ENCODE measurements around the gene PPFIA1.
A peak's percentile ranks its signal among the peaks of the same experiment; 100 is the strongest.

The PPFIA1 gene

GRCh38 chr11:70303070-70303469, 32.6 kb downstream of the PPFIA1 start:
- DNase-seq, result no peak
- Histone ChIP-seq H4K8ac (ENCODE audit: low read depth, low read length) (no peak overlapping the region), H3K79me1 (ENCODE audit: low read length) (no peaks in the 10 kb centered on the region), H3K27me3 (ENCODE audit: insufficient read depth, low read length) (no peaks in the 10 kb centered on the region), H3K9me3 (ENCODE audit: insufficient read depth, low read depth, low read length) (no peaks in the 10 kb centered on the region), H3K4ac (ENCODE audit: low read depth, low read length) (no peak overlapping the region), H2BK12ac (ENCODE audit: low read length) (no peak overlapping the region), H3K27ac (ENCODE audit: low read depth, low read length) (no peak overlapping the region), H3K4me2 (ENCODE audit: low read length) (no peak overlapping the region), H3K9ac (ENCODE audit: low read length) (no peak overlapping the region), H3K23ac (ENCODE audit: low read length) (no peak overlapping the region), H3K14ac (ENCODE audit: low read length) (no peak overlapping the region), H3K4me3 (ENCODE audit: low read depth, low read length) (no peak overlapping the region), H3K18ac (ENCODE audit: low read length) (no peak overlapping the region), H3K4me1 (ENCODE audit: control insufficient read depth in 1 of 2, insufficient read depth in 2 of 2, low read length in 2 of 2) (peaks cover 4 to 12% of the 10 kb centered on the region in 2 experiments), H4K91ac (ENCODE audit: low read depth, low read length) (no peak overlapping the region), H3K79me2 (ENCODE audit: control insufficient read depth, insufficient read depth, low read length, poor library complexity) (no peaks in the 10 kb centered on the region), H2AFZ (ENCODE audit: insufficient read depth, low read length, poor library complexity) (no peak overlapping the region), H2BK120ac (ENCODE audit: insufficient read depth, low read length, poor library complexity) (no peak overlapping the region), H3K36me3 (ENCODE audit: control insufficient read depth in 1 of 2, insufficient read depth in 2 of 2, low read length in 2 of 2) (peaks cover 16 to 27% of the 10 kb centered on the region in 2 experiments), H4K12ac (ENCODE audit: low read depth, low read length) (no peak overlapping the region), H2BK5ac (ENCODE audit: low read depth, low read length, poor library complexity) (no peak overlapping the region), H2AK5ac (ENCODE audit: low read length) (no peak overlapping the region)
- WGBS (ENCODE audit: extremely low coverage, insufficient coverage, insufficient read length), result no CpG with 5 or more reads among the region's 13 CpGs

- no peak overlapping the region for H4K91ac ChIP-seq (ENCODE audit: low read depth, low read length)
- H2AFZ ChIP-seq (ENCODE audit: insufficient read depth, low read length, poor library complexity), result no peak overlapping the region
- no peaks in the 10 kb centered on the region for H3K79me1 ChIP-seq (ENCODE audit: low read length)
- H3K4ac ChIP-seq (ENCODE audit: low read depth, low read length), result no peak overlapping the region
- H3K9me3 ChIP-seq (ENCODE audit: insufficient read depth, low read depth, low read length), result no peaks in the 10 kb centered on the region
- no peak overlapping the region for H4K12ac ChIP-seq (ENCODE audit: low read depth, low read length)
- no peak overlapping the region for H4K8ac ChIP-seq (ENCODE audit: low read depth, low read length)
- WGBS (ENCODE audit: extremely low coverage, insufficient coverage, insufficient read length), result no CpG with 5 or more reads among the region's 2 CpGs
- no peak overlapping the region for H3K27ac ChIP-seq (ENCODE audit: low read depth, low read length)
- DNase-seq, result no peak
- no peak overlapping the region for H2BK12ac ChIP-seq (ENCODE audit: low read length)
- peaks cover 4 to 12% of the 10 kb centered on the region in 2 experiments for H3K4me1 ChIP-seq (ENCODE audit: control insufficient read depth in 1 of 2, insufficient read depth in 2 of 2, low read length in 2 of 2)
- peaks cover 14 to 22% of the 10 kb centered on the region in 2 experiments for H3K36me3 ChIP-seq (ENCODE audit: control insufficient read depth in 1 of 2, insufficient read depth in 2 of 2, low read length in 2 of 2)
- no peak overlapping the region for H3K23ac ChIP-seq (ENCODE audit: low read length)
- H3K27me3 ChIP-seq (ENCODE audit: insufficient read depth, low read length), result no peaks in the 10 kb centered on the region
- no peaks in the 10 kb centered on the region for H3K79me2 ChIP-seq (ENCODE audit: control insufficient read depth, insufficient read depth, low read length, poor library complexity)
- no peak overlapping the region for H2AK5ac ChIP-seq (ENCODE audit: low read length)
- no peak overlapping the region for H3K14ac ChIP-seq (ENCODE audit: low read length)
- no peak overlapping the region for H2BK5ac ChIP-seq (ENCODE audit: low read depth, low read length, poor library complexity)
- H2BK120ac ChIP-seq (ENCODE audit: insufficient read depth, low read length, poor library complexity), result no peak overlapping the region
- H3K18ac ChIP-seq (ENCODE audit: low read length), result no peak overlapping the region
- H3K9ac ChIP-seq (ENCODE audit: low read length), result no peak overlapping the region
- H3K4me2 ChIP-seq (ENCODE audit: low read length), result no peak overlapping the region
- no peak overlapping the region for H3K4me3 ChIP-seq (ENCODE audit: low read depth, low read length)
Measured at GRCh38 chr11:70304208-70304603, 33.7 kb downstream of the PPFIA1 start.

GRCh38 chr11:70305501-70305900, 35.0 kb downstream of the PPFIA1 start:
- H3K79me2 ChIP-seq (ENCODE audit: control insufficient read depth, insufficient read depth, low read length, poor library complexity), result no peaks in the 10 kb centered on the region
- H3K27ac ChIP-seq (ENCODE audit: low read depth, low read length), result no peak overlapping the region
- H3K4me2 ChIP-seq (ENCODE audit: low read length), result no peak overlapping the region
- H3K27me3 ChIP-seq (ENCODE audit: insufficient read depth, low read length), result no peaks in the 10 kb centered on the region
- no peak overlapping the region for H2AFZ ChIP-seq (ENCODE audit: insufficient read depth, low read length, poor library complexity)
- no peak for DNase-seq
- H3K9me3 ChIP-seq (ENCODE audit: insufficient read depth, low read depth, low read length), result no peaks in the 10 kb centered on the region
- H4K8ac ChIP-seq (ENCODE audit: low read depth, low read length), result no peak overlapping the region
- no peak overlapping the region for H4K91ac ChIP-seq (ENCODE audit: low read depth, low read length)
- H2BK120ac ChIP-seq (ENCODE audit: insufficient read depth, low read length, poor library complexity), result no peak overlapping the region
- no peak overlapping the region for H4K12ac ChIP-seq (ENCODE audit: low read depth, low read length)
- H3K9ac ChIP-seq (ENCODE audit: low read length), result no peak overlapping the region
- peaks cover 4 to 12% of the 10 kb centered on the region in 2 experiments for H3K4me1 ChIP-seq (ENCODE audit: control insufficient read depth in 1 of 2, insufficient read depth in 2 of 2, low read length in 2 of 2)
- no peaks in the 10 kb centered on the region for H3K79me1 ChIP-seq (ENCODE audit: low read length)
- no peak overlapping the region for H2AK5ac ChIP-seq (ENCODE audit: low read length)
- no peak overlapping the region for H3K18ac ChIP-seq (ENCODE audit: low read length)
- no peak overlapping the region for H2BK5ac ChIP-seq (ENCODE audit: low read depth, low read length, poor library complexity)
- no peak overlapping the region for H3K14ac ChIP-seq (ENCODE audit: low read length)
- H3K4ac ChIP-seq (ENCODE audit: low read depth, low read length), result no peak overlapping the region
- no peak overlapping the region for H2BK12ac ChIP-seq (ENCODE audit: low read length)
- H3K23ac ChIP-seq (ENCODE audit: low read length), result no peak overlapping the region
- WGBS (ENCODE audit: extremely low coverage, insufficient coverage, insufficient read length), result no CpG with 5 or more reads among the region's 3 CpGs
- H3K36me3 ChIP-seq (ENCODE audit: control insufficient read depth in 1 of 2, insufficient read depth in 2 of 2, low read length in 2 of 2), result peaks cover 11 to 17% of the 10 kb centered on the region in 2 experiments
- H3K4me3 ChIP-seq (ENCODE audit: low read depth, low read length), result no peak overlapping the region

GRCh38 chr11:70306586-70307033, 36.1 kb downstream of the PPFIA1 start:
- H3K36me3 ChIP-seq (ENCODE audit: control insufficient read depth in 1 of 2, insufficient read depth in 2 of 2, low read length in 2 of 2), result peaks cover 13 to 17% of the 10 kb centered on the region in 2 experiments
- no peak overlapping the region for H2BK120ac ChIP-seq (ENCODE audit: insufficient read depth, low read length, poor library complexity)
- no peak overlapping the region for H3K23ac ChIP-seq (ENCODE audit: low read length)
- peaks cover 4 to 6% of the 10 kb centered on the region in 2 experiments for H3K4me1 ChIP-seq (ENCODE audit: control insufficient read depth in 1 of 2, insufficient read depth in 2 of 2, low read length in 2 of 2)
- no peak overlapping the region for H4K91ac ChIP-seq (ENCODE audit: low read depth, low read length)
- H3K18ac ChIP-seq (ENCODE audit: low read length), result no peak overlapping the region
- H3K9me3 ChIP-seq (ENCODE audit: insufficient read depth, low read depth, low read length), result no peaks in the 10 kb centered on the region
- H3K4me3 ChIP-seq (ENCODE audit: low read depth, low read length), result no peak overlapping the region
- H3K79me2 ChIP-seq (ENCODE audit: control insufficient read depth, insufficient read depth, low read length, poor library complexity), result no peaks in the 10 kb centered on the region
- H2AK5ac ChIP-seq (ENCODE audit: low read length), result no peak overlapping the region
- H3K79me1 ChIP-seq (ENCODE audit: low read length), result no peaks in the 10 kb centered on the region
- no peaks in the 10 kb centered on the region for H3K27me3 ChIP-seq (ENCODE audit: insufficient read depth, low read length)
- no peak overlapping the region for H3K14ac ChIP-seq (ENCODE audit: low read length)
- H2BK5ac ChIP-seq (ENCODE audit: low read depth, low read length, poor library complexity), result no peak overlapping the region
- no peak overlapping the region for H2AFZ ChIP-seq (ENCODE audit: insufficient read depth, low read length, poor library complexity)
- no peak overlapping the region for H3K4me2 ChIP-seq (ENCODE audit: low read length)
- peak; percentile 13 to 61 for DNase-seq
- H3K4ac ChIP-seq (ENCODE audit: low read depth, low read length), result no peak overlapping the region
- no CpG with 5 or more reads among the region's 4 CpGs for WGBS (ENCODE audit: extremely low coverage, insufficient coverage, insufficient read length)
- H4K12ac ChIP-seq (ENCODE audit: low read depth, low read length), result no peak overlapping the region
- H3K9ac ChIP-seq (ENCODE audit: low read length), result no peak overlapping the region
- no peak overlapping the region for H2BK12ac ChIP-seq (ENCODE audit: low read length)
- H4K8ac ChIP-seq (ENCODE audit: low read depth, low read length), result no peak overlapping the region
- H3K27ac ChIP-seq (ENCODE audit: low read depth, low read length), result no peak overlapping the region

All from trophoblast cell (in vitro differentiated cells and primary cell).